G401.6 (cell line): ENCODE data around the gene FKBP4.
"Not testable (repeated sequence)": the region's sequence is repeated elsewhere in the genome, so short reads cannot be mapped to it uniquely, and the experiment has no call there.

ENCODE experiments used
- FAIRE-seq: peaks from 2 replicates; lab custom pipeline; 2012; peaks lifted over from hg19 to GRCh38; lab: Jason Lieb, UNC

The FKBP4 gene

DNA sequence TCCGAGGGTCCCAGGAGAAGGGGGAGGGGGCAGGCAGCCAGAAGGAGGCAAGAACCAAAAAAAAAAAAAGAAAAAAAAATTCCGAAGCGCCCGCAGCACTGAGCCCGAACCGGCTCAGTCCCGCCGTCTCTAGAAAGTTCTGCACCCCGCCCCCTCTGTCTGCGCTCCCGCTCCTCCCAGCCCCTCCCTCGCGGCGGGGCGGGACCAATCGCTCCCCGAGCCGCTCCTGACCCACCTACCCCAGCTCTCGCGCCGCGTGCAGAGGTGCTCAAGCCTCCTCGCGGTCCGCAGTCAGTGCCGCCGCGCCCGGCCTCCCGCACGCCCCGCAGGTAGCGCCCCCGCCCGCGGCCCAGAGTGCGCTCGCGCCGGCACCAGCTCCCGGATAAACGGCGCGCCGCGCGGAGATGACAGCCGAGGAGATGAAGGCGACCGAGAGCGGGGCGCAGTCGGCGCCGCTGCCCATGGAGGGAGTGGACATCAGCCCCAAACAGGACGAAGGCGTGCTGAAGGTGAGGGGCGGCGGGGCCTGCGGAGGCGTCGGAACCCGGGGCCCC is at the start of gene FKBP4:
FKBP4 (plus strand) TSS at position 235 of the 554 bp plus-strand sequence; CDS start at position 405, 170 bp downstream.
- no peak for FAIRE-seq

- FAIRE-seq: no peak
These were observed 49.1 kb upstream of the FKBP4 start for GRCh38 chr12:2745655-2746054.

DNA sequence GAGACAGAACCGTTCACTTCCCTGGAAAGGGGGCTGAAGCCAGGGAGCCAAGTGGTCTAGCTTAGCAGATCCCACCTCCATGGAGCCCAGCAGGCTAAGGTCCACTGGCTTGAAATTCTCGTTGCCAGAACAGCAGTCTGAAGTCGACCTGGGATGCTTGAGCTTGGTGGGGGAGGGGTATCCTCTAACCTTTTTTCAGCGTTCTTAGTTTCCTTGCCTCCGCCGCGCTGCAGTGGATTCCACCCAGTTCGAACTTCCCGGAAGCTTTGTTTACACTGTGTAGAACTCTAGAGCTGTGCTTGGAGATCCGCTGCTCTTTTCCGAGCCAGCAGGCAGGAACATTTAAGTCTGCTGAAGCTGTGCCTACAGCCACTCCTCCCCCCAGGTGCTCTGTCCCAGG is 45.2 kb upstream of the FKBP4 start:
- FAIRE-seq: no peak

- FAIRE-seq: no peak
These were observed 44.6 kb upstream of the FKBP4 start for GRCh38 chr12:2750185-2750584.

DNA sequence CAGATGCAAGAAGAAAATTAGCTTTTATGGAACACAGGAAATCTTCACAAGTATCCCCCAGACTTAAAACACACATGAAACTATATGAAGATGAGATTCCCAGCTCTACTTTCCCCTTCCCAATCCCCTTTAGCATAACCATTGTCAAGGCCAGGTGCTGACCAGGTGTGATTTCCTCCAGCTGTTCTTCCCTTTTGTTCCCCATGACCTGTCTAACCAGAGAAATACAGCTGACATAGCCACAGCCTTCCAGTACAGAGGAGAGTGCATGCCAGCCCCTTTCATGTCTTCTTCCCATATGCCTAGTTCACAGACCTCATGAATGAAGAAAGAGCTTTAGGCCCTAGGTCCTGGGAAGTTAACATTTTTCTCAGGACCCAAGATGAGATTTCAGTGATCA is 43.5 kb upstream of the FKBP4 start:
- no peak for FAIRE-seq

GRCh38 chr12:2751686-2752085 is 43.1 kb upstream of the FKBP4 start:
- no peak for FAIRE-seq

- FAIRE-seq: no peak
These were observed 41.9 kb upstream of the FKBP4 start for GRCh38 chr12:2752676-2753371.

DNA sequence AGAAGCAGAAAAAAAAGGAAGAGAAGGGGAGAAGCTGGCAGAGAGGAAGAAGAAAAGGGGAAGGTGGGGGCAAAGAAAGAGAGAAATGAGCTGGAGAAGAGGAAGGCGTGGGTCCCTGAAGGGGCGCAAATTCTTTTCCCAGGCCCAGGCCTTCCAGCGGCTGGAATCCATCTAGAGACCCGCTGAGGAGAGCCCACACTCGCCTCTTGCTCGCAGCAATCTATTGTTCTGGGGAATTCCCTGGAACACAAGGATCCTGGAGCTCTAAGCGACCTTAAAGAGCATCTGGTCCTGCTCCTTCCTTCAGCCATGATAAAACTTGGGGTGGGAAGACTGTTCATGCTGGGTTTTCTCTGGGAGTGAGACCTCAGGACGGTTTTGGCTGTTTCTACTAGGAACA is 41.2 kb upstream of the FKBP4 start:
- FAIRE-seq: no peak

- FAIRE-seq: no peak
These were observed 40.6 kb upstream of the FKBP4 start for GRCh38 chr12:2754208-2754607.

GRCh38 chr12:2756756-2757155 is 38.0 kb upstream of the FKBP4 start:
- FAIRE-seq: no peak

DNA sequence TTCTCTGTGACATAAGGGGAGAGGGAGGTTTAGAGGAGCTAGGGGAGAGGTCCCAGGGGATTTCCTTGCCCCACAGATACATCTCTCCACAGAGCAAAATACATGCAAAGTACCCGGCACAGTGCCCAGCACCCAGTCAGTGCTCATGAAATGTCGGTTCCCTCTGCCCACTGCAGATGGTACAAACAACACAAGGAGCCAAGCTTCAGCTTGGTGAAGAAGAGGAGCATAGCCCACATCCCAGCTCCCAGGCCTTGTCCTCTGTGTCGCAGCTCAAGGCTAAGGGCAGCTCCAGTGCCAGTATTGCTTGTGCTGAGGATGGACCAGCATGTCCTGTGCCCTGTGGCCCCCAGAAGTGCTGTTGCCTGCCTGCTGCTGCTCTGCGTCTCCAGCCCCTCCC is 35.0 kb upstream of the FKBP4 start:
- FAIRE-seq: no peak

DNA sequence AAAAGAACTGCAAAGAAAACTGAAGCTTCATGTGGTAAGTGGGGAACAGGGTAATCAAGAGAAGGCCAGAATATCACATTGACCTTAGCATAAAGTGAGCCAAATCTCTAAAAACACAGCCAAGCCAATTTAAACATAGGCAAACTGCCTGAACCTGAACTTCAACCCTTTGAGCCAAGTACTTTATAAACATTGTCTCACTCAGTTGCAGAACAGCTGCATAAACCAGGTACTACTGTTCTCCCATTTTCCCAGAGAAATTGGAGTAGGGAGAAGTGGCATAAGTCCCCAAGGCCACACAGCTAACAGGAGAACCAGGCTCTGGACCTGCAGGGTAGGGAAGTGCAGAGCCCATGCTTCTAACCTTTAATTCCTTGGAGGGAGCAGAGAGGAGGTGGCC is 30.4 kb upstream of the FKBP4 start:
- no peak for FAIRE-seq

- FAIRE-seq: no peak
These were observed 29.7 kb upstream of the FKBP4 start for GRCh38 chr12:2765052-2765451.

DNA sequence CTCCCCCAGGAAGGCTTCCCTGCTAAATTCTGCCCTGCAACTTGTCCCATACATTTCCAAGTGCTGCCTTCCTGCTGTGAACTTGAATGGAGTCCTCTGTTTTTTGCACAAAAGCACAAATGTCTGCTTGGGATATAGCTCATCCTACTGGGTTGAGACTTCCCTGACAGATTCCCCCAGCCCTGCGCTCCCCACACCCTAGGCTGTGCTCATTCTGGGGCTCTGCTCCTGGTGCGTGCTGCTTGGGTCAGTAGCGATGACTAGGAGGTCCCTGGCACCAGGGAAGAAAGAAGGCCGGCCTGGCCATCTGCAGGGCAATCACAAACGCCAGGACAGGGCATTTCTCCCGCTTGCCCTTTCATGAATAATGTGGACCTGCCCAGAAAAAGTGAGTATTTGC is 29.2 kb upstream of the FKBP4 start:
- FAIRE-seq: no peak

- no peak for FAIRE-seq
These were observed 26.4 kb upstream of the FKBP4 start for GRCh38 chr12:2768224-2768961.

GRCh38 chr12:2769866-2770533 is 24.8 kb upstream of the FKBP4 start:
- no peak for FAIRE-seq

- not testable (repeated sequence) for FAIRE-seq
These were observed 24.2 kb upstream of the FKBP4 start for GRCh38 chr12:2770544-2770943.

DNA sequence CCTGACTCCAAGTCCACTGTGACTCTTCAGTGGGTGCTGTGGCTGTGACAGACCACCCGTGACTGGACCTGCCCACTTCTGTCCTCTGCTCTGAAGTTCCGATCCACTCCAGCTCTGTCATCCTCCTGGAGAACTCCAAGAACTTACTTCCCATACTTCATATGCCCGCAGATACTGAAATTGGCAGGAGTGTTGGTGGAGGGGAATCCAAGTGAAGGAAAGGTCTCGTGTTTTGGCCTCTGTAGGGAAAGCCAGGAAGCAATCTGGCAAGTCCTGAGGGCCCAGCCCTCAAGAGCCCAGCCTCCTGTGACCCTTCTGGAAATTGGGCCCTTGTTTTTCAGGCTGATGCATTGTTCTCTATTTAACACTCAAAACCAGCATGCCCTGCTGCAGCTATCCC is 22.4 kb upstream of the FKBP4 start:
- FAIRE-seq: no peak

DNA sequence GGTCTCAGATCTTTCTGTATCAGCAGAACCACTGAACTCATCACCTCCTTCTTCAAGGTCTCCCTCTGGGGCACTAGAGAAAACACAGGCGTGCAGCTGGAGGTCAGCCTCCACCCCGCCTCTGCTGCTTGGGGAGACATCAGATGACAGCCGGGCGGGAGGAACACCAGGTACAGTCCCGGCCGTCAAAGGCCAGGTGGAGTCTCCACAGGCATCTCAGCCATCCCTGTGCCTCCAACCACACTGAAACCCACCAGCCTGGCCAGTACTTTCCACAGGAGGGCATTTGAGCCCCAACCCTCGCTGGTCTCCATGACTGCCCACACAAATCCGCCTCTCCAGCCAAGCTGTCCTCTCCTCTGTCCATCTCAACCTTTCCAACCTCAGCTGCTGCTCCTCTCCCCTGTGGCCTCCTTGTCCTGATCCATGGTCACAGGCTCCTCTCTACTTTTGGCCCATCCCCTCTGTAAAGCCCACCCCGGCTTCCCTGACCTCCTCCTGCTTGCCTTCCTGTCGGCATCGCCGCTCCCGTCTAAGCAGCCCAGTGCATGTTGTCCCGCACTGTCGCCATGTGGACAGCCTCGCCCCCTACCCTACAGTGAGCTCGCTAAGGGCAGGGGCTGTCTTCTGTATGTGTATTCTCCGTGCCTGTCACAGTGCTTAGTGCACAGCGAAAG is 21.4 kb upstream of the FKBP4 start:
- no peak for FAIRE-seq

- FAIRE-seq: no peak
These were observed 19.3 kb upstream of the FKBP4 start for GRCh38 chr12:2775431-2775830.

GRCh38 chr12:2776129-2776806 is 18.5 kb upstream of the FKBP4 start:
- FAIRE-seq: no peak

DNA sequence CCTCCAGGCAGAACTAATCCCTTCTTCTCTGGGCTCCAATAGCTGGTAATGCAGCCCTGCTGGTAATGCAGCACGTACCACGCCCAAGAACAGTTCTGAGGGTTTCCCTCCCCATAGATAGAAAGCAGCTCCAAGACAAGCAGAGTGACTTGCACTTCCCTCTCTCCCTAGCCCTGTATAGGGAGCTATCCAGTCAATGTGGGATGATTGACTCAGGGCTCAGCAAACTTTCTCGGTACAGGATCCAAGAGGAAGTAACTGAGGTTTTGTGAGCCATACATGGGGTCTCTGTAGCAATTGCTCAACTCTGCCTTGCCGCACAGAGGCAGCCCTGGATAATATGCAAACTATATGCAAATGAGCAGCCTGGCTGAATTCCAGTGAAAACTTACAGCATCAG is 15.5 kb upstream of the FKBP4 start:
- FAIRE-seq: no peak
